C1 segment of cervical spinal cord (tissue), 14 donors: ENCODE data around the gene ZNF219.

ENCODE experiments used
- DNase-seq, 14 donors: peaks; one replicate each; lab custom pipeline; 2025; lab: John Stamatoyannopoulos, UW

Gene ZNF219

GRCh38 chr14:21102521-21103410 lies 4.3 kb upstream of the ZNF219 start:
- DNase-seq, result no peak

- DNase-seq, result no peak
Observed at GRCh38 chr14:21101802-21102413, 3.5 kb upstream of the ZNF219 start.

GRCh38 chr14:21100931-21101330 lies 2.5 kb upstream of the ZNF219 start, which contains the start of gene TMEM253:
TSS of gene TMEM253 (plus strand) at chr14:21101066. CDS start at chr14:21101344, 278 bp downstream.
- no peak for DNase-seq

- DNase-seq, result no peak
Observed at GRCh38 chr14:21099596-21099985, 1.1 kb upstream of the ZNF219 start.

- no peak for DNase-seq
Observed at GRCh38 chr14:21098892-21099595, 589 bp upstream of the ZNF219 start.

- DNase-seq, result peak in 7 of 14 donors; percentile 18 to 43 (median 33)
Observed at GRCh38 chr14:21097636-21098075, 799 bp downstream of the ZNF219 start.

- DNase-seq, result peak in 2 of 14 donors; percentile 41 to 49
Observed at GRCh38 chr14:21096978-21097635, 1.3 kb downstream of the ZNF219 start.

GRCh38 chr14:21096438-21096837 lies 2.0 kb downstream of the ZNF219 start:
- DNase-seq, result no peak

GRCh38 chr14:21095430-21096205 lies 2.8 kb downstream of the ZNF219 start:
- DNase-seq, result peak in 1 of 14 donors; percentile 89

GRCh38 chr14:21093769-21094681 lies 4.4 kb downstream of the ZNF219 start:
- peak in 7 of 14 donors; percentile 19 to 53 (median 35) for DNase-seq

- no peak for DNase-seq
Observed at GRCh38 chr14:21093018-21093417, 5.4 kb downstream of the ZNF219 start.

- DNase-seq, result peak in 13 of 14 donors; percentile 22 to 84 (median 59)
Observed at GRCh38 chr14:21092273-21093011, 6.0 kb downstream of the ZNF219 start.

GRCh38 chr14:21091821-21092272 lies 6.6 kb downstream of the ZNF219 start:
- DNase-seq, result no peak

GRCh38 chr14:21090940-21091663 lies 7.4 kb downstream of the ZNF219 start:
- DNase-seq, result no peak

GRCh38 chr14:21090194-21090939 lies 8.1 kb downstream of the ZNF219 start:
- no peak for DNase-seq

GRCh38 chr14:21089877-21090193 lies 8.6 kb downstream of the ZNF219 start:
- no peak for DNase-seq

GRCh38 chr14:21089271-21089670 lies 9.2 kb downstream of the ZNF219 start:
- DNase-seq, result no peak

- no peak for DNase-seq
Observed at GRCh38 chr14:21088687-21089086, 9.8 kb downstream of the ZNF219 start.
